MM.1S (cell line): ENCODE measurements around the gene ANKRD66.

ENCODE experiments used
- DNase-seq: peaks from one replicate; pipeline ENCODE4 v3.0.0-alpha.2; 2015
- H2AFZ ChIP-seq: fragments of 300-600 bp; sonication (generic); 2 replicates; pipeline ENCODE4 v1.6.0; 2016; ENCODE audit warnings: antibody characterized with exemption, low read length
- H3F3A ChIP-seq: fragments of 300-600 bp; sonication (generic); 2 replicates; pipeline ENCODE4 v1.6.1; 2016; ENCODE audit warnings: mild to moderate bottlenecking, antibody characterized with exemption, low read length, moderate library complexity, mixed read lengths; ENCODE audit not compliant: insufficient read depth
- H3K27ac ChIP-seq: fragments of 300-600 bp; sonication (generic); 2 replicates; pipeline ENCODE4 v1.5.1; 2016; ENCODE audit warnings: mild to moderate bottlenecking, low read length
- H3K27me3 ChIP-seq: fragments of 300-600 bp; sonication (generic); replicated peaks from 2 replicates; pipeline ENCODE4 v1.6.0; 2016; ENCODE audit warnings: low read length; ENCODE audit not compliant: insufficient read depth
- H3K36me3 ChIP-seq: fragments of 300-600 bp; sonication (generic); replicated peaks from 2 replicates; pipeline ENCODE4 v1.6.1; 2016; ENCODE audit warnings: mild to moderate bottlenecking, low read length, mixed read lengths; ENCODE audit not compliant: insufficient read depth
- H3K4me1 ChIP-seq: fragments of 300-600 bp; sonication (generic); 2 replicates; pipeline ENCODE4 v1.6.1; 2016; ENCODE audit warnings: low read length, mixed read lengths
- H3K4me2 ChIP-seq: fragments of 300-600 bp; sonication (generic); 2 replicates; pipeline ENCODE4 v1.6.0; 2016; ENCODE audit warnings: low read depth, low read length
- H3K4me3 ChIP-seq: fragments of 300-600 bp; sonication (generic); 2 replicates; pipeline ENCODE4 v1.5.1; 2016; ENCODE audit warnings: low read length, mixed read lengths
- H3K79me2 ChIP-seq: fragments of 300-600 bp; sonication (generic); 2 replicates; pipeline ENCODE4 v1.6.1; 2016; ENCODE audit warnings: mixed run types, low read length, mixed read lengths
- H3K9ac ChIP-seq: fragments of 300-600 bp; sonication (generic); 2 replicates; pipeline ENCODE4 v1.6.1; 2016; ENCODE audit warnings: low read length, mixed read lengths
- H3K9me2 ChIP-seq: fragments of 300-600 bp; sonication (generic); replicated peaks from 2 replicates; pipeline ENCODE4 v1.6.1; 2016; ENCODE audit warnings: mild to moderate bottlenecking, low read length, mixed read lengths; ENCODE audit not compliant: insufficient read depth
- H3K9me3 ChIP-seq: fragments of 300-600 bp; sonication (generic); replicated peaks from 2 replicates; pipeline ENCODE4 v1.6.1; 2016; ENCODE audit warnings: mild to moderate bottlenecking, low read length, mixed read lengths; ENCODE audit not compliant: insufficient read depth
- H4K20me1 ChIP-seq: fragments of 300-600 bp; sonication (generic); 2 replicates; pipeline ENCODE4 v1.6.1; 2016; ENCODE audit warnings: mild to moderate bottlenecking, low read length, moderate library complexity, mixed read lengths; ENCODE audit not compliant: insufficient read depth
- CTCF ChIP-seq: fragments of 300-600 bp; sonication (generic); IDR thresholded peaks from 2 replicates; pipeline ENCODE4 v1.5.1; 2016; ENCODE audit warnings: antibody characterized with exemption, low read length, mixed read lengths
- EZH2 ChIP-seq: fragments of 300-600 bp; sonication (generic); optimal IDR thresholded peaks from 2 replicates; pipeline ENCODE3; 2017; ENCODE audit warnings: low read depth, mild to moderate bottlenecking, antibody characterized with exemption, low read length, mixed read lengths
- EZH2phosphoT487 ChIP-seq: fragments of 300-600 bp; sonication (generic); IDR thresholded peaks from 2 replicates; pipeline ENCODE4 v1.6.1; 2018; ENCODE audit warnings: antibody characterized with exemption, low read length

Gene ANKRD66

DNA sequence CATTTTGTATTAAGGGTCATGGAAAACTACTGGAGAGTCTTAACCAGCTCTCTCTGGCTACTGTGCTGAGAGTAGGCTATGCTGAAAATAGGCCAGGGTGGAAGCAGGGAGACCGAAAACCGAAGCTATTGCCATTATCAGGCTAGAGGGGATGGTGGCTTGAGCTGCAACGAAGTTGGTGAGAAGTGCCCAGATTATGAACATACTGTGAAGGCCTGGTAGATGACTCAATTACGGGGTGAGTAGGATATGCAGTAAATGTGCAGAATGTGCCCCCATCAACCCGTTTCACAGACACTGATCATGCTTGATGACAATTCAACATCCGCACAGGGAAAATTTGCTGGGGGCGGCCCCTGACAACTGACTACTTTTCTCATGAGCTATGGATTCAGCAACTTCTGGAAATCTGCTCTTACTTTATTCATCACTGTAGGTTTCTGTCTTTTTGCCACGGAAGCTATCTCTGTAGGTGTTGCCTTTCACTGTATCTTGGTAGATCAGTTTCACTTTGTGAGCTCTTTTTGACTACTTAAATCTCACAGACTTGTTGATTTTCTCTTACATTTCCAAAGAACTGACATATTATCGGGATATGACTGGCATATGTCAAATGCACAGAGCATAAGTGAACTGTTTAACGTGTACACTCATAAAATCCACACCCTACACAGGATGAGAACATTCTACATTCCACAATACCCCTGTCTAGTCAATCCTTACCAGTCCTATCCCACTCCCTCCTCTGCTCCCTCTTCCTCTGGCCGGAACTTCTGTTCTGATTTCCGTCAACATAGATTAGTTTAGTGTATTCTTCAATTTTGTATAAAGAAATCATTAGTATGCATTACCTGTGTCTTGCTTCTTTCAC, 31.0 kb downstream of the ANKRD66 start:
- H3K79me2 ChIP-seq = no peaks in the 10 kb centered on the region
- H2AFZ ChIP-seq = no peak overlapping the region
- no peaks in the 10 kb centered on the region for H4K20me1 ChIP-seq
- H3K9ac ChIP-seq = no peak overlapping the region
- no peak overlapping the region for H3K4me3 ChIP-seq
- no peak overlapping the region for H3K27ac ChIP-seq
- H3K27me3 ChIP-seq = no peaks in the 10 kb centered on the region
- no peaks in the 10 kb centered on the region for H3K36me3 ChIP-seq
- TF ChIP-seq EZH2 = no peak
- TF ChIP-seq CTCF = no peak
- TF ChIP-seq EZH2phosphoT487 = no peak
- H3K4me1 ChIP-seq = no peaks in the 10 kb centered on the region
- H3K9me3 ChIP-seq = no peaks in the 10 kb centered on the region
- H3F3A ChIP-seq = no peaks in the 10 kb centered on the region
- H3K4me2 ChIP-seq = no peak overlapping the region
- no peak for DNase-seq
- no peaks in the 10 kb centered on the region for H3K9me2 ChIP-seq

DNA sequence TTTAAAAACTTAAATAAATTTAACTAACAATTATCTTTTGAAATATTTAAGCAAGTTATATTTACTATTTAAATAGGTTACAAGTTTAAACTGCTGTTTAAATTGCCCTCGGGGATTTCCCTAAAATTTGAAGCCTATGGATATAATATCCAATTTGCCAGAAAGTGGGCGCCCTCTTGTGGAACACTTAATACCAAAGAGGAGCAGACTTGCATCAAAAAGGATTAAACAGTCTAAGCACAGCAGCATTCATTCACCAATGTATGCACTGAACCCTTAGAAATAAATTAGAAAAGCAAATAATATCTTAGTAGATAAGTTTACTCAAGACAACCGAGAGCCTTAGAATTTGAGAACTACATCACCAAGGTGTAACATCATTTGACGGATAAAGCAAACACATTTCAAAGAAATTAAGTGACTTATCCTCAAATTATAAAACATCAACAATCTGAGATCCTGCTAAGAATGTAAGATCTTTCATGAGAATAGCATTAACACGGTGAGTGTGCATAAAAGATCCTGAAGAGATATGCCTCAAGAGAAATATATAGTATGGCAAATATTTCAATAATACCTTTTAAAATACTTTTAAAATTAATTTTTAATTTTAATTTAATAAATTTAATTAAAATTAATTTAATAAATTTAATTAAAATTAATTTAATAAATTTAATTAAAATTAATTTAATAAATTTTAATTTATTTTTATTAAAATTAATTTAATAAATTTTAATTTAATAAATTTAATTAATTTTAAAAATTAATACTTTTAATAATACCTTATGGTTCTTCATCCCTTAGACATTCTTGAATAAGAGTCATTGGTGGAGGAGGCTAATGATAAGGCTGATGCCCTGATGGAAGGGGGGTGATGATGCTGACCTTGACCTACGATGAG, 35.0 kb downstream of the ANKRD66 start:
- Histone ChIP-seq H3K9me2 (no peaks in the 10 kb centered on the region), H3K27me3 (no peaks in the 10 kb centered on the region), H3K9me3 (no peaks in the 10 kb centered on the region), H3K4me2 (no peak overlapping the region), H3K9ac (no peak overlapping the region), H3K4me1 (no peaks in the 10 kb centered on the region), H4K20me1 (no peaks in the 10 kb centered on the region), H3K79me2 (no peaks in the 10 kb centered on the region), H3K27ac (no peak overlapping the region), H3K36me3 (no peaks in the 10 kb centered on the region), H3K4me3 (no peak overlapping the region), H3F3A (no peaks in the 10 kb centered on the region), H2AFZ (no peak overlapping the region)
- peak; percentile 63 for DNase-seq
- TF ChIP-seq CTCF (peak; percentile 63), EZH2phosphoT487 (no peak), EZH2 (no peak)

- Histone ChIP-seq H3K27me3 (no peaks in the 10 kb centered on the region), H3K9ac (no peak overlapping the region), H3K79me2 (no peaks in the 10 kb centered on the region), H3K36me3 (no peaks in the 10 kb centered on the region), H3K9me2 (no peaks in the 10 kb centered on the region), H3K4me1 (no peaks in the 10 kb centered on the region), H4K20me1 (no peaks in the 10 kb centered on the region), H3K27ac (no peak overlapping the region), H2AFZ (no peak overlapping the region), H3F3A (no peaks in the 10 kb centered on the region), H3K4me3 (no peak overlapping the region), H3K4me2 (no peak overlapping the region), H3K9me3 (no peaks in the 10 kb centered on the region)
- TF ChIP-seq EZH2phosphoT487 (no peak), EZH2 (no peak), CTCF (no peak)
- DNase-seq = no peak
Measured at GRCh38 chr6:46784535-46784934, 37.8 kb downstream of the ANKRD66 start.
